ENCODE measurements around the gene PRKCH. TPM values are rescaled to one million over a fixed set of nuclear protein-coding genes. Genes with fewer than 3 reads are reported as not detected.

PRKCH gene
- total RNA-seq, 1 donor from 2014 or later: 217 TPM

DNA sequence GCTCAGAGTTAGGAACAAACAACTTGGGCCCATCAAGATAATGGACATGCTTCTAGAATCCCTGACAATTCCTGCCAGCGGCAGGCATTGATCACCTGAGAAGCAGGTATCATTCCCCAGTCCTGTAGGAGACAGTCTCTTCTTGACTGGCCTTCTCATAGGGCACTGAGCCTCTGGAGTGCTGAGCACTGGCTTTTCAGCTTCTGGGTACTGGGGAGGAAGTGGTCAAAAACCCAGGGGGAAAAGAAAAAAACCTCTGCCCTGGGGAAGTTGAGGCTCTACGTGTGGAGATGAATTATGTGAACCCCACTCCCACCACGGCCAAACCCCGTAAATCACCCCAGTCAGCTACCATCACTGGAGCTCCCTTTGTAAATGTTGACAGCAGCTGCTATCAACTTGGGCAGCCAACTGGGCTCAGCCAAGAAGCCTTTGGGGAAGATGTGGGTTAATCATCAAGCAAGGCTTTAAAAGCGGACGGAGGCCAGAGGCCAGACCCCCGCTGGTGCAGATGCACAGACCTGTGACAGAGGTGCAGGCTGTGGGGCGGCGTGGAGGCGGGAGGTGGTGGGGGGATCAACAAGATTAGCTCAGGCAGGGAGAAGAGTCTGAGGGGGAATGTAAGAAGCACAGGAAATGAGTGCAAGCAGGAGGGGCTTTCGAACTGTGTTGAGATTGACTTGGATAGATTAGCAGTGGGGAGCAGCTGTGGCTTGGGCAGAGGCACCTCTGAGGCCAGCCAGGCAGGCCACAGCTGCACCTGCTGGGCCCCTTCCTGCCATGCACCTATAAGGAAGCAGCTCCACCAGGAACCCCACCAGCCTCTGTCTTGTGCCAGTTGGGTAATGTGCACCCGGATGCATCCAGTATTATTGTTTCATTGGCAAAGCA lies 268.6 kb downstream of the PRKCH start:
- intact Hi-C loops (cut with micrococcal nuclease): loop anchor here (5.0 to 10.0 kb wide), 2 partner anchors 247 to 265 kb away; partner anchors contain the start of gene PRKCH

DNA sequence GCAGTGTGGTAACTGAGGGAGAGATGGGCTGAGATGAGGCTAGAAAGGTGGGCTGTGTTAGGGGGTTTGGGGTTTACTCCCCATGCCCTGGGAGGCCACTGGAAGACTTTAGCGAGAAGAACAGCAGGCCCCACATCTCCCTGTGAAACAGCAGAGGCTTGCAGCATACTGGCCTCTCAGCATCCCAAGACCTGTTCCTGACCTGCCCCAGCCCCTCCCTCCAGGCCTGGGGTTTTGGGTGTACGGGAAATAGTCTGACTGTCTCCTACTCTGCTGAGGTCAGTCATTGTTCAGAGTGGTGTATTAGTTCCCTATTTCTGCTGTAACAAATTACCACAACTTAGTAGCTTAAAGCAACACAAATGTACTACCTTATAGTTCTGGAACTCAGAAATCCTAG lies 270.5 kb downstream of the PRKCH start:
- intact Hi-C loops (cut with micrococcal nuclease): loop anchor here (5.0 to 10.0 kb wide), 2 partner anchors 245 to 267 kb away; partner anchors contain the start of gene PRKCH

DNA sequence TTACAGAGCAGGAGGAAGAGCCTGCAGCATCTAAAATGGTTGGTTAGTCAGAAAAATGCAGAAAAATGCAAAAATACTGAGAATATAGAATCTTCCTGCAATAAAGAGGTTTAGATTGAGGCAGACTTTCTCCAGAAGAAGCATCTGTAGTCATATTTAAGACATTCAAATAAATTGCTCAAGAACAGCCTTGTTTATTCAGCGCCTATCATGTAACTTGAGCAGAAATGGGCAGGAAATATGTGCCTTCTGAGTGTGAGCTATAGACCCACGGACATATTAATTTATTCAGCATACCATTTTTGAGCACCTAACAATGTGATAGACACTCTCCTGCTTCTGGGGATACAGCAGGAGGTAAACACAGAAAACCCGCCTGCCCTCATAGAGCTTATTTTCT lies 272.0 kb downstream of the PRKCH start:
- intact Hi-C loops (cut with micrococcal nuclease): loop anchor here (5.0 to 10.0 kb wide), 2 partner anchors 244 to 269 kb away; partner anchors contain the start of gene PRKCH

DNA sequence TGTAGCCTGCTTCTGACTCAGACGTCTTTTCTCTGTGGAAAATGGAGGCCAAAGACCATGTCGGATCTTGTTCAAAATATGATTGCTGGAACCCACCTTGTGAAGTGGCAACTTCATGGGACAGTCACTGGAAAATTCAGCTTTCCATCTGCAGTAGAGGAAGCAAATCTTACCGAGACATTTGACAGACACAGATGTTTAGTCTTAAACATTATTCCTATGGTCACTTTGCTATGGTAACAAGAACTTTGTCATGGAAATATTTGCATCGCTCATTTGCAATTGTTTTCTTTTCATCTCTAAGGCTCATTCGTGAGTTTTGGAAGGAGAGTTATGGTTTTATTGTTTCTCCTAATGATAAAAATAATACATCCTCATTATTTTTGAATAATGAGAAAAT lies 275.6 kb downstream of the PRKCH start:
- intact Hi-C loops (cut with micrococcal nuclease): loop anchor here (10.0 kb wide), 1 partner anchor 272 kb away; the partner anchor contains the start of gene PRKCH

DNA sequence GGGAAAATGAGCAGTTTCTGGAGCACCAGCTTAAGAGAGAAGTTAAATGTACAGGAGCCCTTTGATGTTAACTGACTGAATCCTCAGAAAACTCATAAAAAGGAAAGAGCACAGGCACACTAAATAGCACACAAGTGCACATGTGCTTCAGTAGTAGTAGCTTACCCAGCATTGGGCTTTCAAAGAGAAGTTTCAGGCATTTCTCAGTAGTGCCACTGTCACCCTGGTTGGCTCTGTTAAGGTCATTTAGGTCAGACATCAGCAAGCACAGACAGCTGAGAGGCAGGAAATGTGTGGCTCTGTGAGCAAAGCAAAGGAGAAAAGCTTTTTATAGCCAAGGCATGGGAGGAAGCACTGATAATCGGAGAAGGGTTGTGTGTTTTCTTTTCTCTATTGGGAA lies 277.6 kb downstream of the PRKCH start:
- intact Hi-C loops (cut with micrococcal nuclease): loop anchor here (1.0 to 10.0 kb wide), 3 partner anchors 22 to 274 kb away; partner anchors contain the start of genes HIF1A and PRKCH

DNA sequence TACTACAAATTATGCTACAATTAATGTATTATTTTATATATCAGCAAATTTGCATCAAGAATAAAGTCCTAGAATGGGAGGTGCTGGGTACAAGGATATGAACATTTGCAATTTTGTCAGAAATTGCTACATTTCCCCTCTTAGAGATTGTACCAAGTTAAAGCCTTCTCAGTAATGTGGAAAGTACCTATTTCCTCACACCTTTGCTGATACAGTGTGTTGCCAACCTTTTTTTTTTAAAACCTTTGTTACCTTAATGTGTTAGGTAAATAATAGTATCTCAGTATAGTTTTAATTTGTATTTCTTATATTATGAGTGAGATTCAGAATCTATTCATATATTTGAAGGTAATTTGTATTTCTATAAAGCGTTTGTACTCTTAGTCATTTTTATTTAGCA lies 278.6 kb downstream of the PRKCH start:
- intact Hi-C loops (cut with micrococcal nuclease): loop anchor here (1.0 to 10.0 kb wide), 4 partner anchors 21 to 275 kb away; partner anchors contain the start of genes HIF1A and PRKCH

Other genes starting within 250 kb of the PRKCH start
- gene TMEM30B, start 40.2 kb upstream of the PRKCH start, total RNA-seq: 0.37 and 0.54 TPM in 2 replicates